Astrocyte of the cerebellum (primary cell): ENCODE measurements around the gene IMMP2L.

ENCODE experiments used
- DNase-seq: peaks from one replicate; pipeline ENCODE4 v3.0.0-alpha.2; 2011; ENCODE audit warnings: low read depth
- H3K4me3 ChIP-seq: 2 replicates; pipeline ENCODE4 v1.5.1; 2011; ENCODE audit warnings: mild to moderate bottlenecking, low read depth, low read length, moderate library complexity
- in situ Hi-C: cut with HindIII; loops from 2 replicates; pipeline ENCODE4 v1.10.0; 2017; ENCODE audit warnings: low sequenced_read_pairs
- TF ChIP-seq, protein P1 (sequence below): IDR thresholded peaks from 2 replicates; pipeline ENCODE4 v1.5.1; 2012; ENCODE audit warnings: low read length, low read depth, moderate library complexity, mild to moderate bottlenecking; ENCODE audit errors: missing control alignments

Gene IMMP2L

DNA sequence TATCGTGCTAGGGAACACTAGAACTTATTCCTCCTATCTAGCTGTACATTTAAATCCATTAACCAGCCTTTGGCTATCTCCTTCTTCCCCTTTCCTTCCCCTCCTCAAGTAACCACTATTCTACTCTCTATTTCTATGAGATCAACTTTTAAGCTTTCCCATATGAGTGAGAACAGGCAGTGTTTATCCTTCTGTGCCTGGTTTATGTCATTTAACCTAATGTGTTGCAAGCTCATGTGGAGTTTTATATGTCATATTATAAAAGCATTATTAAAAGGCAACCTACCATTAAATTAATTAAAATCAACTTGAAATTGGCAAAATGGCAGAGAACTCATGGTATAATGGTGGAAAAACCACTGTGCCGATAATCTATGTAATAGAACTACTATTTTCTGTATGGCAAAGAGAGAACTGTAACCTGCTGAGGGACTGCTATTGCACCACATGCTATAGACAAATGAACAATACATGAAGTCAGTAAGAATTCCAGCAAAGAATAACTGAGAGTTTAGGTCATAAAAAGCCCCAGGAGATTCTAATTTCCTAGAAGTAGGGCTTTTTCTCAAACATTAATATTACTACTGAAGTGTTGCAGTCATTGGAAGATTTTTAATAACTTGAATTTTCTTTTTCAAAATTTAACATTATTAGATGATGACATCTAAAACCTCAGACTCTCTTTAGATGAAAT is 389.6 kb downstream of the IMMP2L start:
- H3K4me3 ChIP-seq: no peak overlapping the region
- TF ChIP-seq, protein P1, sequence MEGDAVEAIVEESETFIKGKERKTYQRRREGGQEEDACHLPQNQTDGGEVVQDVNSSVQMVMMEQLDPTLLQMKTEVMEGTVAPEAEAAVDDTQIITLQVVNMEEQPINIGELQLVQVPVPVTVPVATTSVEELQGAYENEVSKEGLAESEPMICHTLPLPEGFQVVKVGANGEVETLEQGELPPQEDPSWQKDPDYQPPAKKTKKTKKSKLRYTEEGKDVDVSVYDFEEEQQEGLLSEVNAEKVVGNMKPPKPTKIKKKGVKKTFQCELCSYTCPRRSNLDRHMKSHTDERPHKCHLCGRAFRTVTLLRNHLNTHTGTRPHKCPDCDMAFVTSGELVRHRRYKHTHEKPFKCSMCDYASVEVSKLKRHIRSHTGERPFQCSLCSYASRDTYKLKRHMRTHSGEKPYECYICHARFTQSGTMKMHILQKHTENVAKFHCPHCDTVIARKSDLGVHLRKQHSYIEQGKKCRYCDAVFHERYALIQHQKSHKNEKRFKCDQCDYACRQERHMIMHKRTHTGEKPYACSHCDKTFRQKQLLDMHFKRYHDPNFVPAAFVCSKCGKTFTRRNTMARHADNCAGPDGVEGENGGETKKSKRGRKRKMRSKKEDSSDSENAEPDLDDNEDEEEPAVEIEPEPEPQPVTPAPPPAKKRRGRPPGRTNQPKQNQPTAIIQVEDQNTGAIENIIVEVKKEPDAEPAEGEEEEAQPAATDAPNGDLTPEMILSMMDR: no peak
- no peak for DNase-seq
- in situ Hi-C loops: no loop called here

DNA sequence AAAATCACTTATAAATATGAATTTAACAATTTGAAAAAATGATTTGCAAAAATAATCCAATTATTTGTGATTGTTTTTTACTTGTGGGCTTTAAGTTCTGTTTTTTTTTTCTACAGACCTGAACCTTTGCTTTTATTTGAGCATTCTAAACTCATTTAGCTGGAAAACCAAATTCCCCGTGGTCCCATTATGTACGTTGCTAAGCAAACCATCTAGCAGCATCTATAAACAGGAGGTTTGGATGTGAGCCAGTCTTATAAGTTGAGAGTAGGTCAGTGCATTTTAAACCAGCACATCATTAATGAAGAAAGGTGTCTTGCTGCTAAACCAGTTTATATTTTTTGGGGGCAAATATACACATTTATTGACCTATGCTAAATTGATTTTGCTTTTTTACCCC is 394.1 kb downstream of the IMMP2L start:
- in situ Hi-C loops: no loop called here
- peak; percentile 82 for DNase-seq
- TF ChIP-seq, protein P1: no peak
- H3K4me3 ChIP-seq: no peak overlapping the region

DNA sequence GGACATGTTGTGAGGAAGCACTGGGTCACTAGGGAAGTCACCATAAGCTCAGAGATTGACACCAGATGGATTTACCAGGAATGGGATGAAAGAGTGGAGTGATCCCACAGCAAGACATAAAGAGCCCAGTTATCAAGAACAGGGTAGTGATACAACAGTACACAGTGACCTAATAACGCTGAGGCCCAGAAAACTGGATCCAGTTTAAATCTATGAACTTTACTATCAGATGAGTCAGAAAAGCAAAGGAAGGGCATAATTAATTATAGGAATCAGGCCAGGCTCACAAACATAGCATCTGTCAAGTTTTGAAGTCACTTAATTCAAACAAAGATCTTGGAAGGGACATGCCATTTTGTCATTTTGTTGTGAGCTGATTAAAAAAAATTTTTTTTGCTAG is 397.9 kb downstream of the IMMP2L start:
- in situ Hi-C loops: no loop called here
- H3K4me3 ChIP-seq: no peak overlapping the region
- no peak for DNase-seq
- TF ChIP-seq, protein P1: no peak

DNA sequence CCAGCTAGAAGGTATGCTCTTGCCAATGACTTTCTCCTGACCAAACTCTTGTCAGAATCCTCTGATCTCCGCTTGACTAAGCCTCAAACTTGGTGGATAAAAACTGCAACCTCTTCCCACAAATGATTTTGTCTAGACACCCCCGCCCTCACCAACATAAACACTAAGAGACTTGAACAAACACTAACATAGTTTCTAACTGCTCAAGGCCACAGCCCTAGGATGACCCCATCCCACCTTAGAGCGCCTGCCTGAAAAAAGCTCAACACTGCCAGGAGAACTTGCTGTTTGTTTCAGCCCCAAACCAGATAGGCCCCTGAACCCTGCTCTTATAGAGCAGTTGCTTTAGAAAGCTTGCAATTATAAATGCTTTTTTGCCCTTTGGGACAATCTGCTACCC is 399.6 kb downstream of the IMMP2L start:
- no peak for DNase-seq
- TF ChIP-seq, protein P1: no peak
- H3K4me3 ChIP-seq: no peak overlapping the region
- in situ Hi-C loops: no loop called here

DNA sequence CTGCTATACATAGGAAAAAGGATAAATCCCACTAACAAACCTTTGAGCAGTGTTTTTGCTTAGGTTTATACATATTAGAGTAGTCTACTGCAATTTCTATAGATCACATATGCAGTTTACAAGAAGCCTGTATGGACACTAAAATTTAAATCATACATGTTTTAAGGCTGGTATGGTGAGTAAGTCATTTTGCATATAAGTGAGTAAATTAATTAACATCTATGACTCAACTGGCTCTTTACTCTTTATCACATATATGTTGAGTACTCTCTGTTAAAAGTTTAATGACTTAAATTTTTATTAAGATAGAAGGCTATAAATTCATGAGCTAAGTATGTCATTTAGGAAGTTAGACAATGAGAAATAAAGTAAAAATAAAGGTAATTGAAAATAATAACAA is 402.0 kb downstream of the IMMP2L start:
- DNase-seq: no peak
- in situ Hi-C loops: no loop called here
- TF ChIP-seq, protein P1: no peak
- H3K4me3 ChIP-seq: no peak overlapping the region

DNA sequence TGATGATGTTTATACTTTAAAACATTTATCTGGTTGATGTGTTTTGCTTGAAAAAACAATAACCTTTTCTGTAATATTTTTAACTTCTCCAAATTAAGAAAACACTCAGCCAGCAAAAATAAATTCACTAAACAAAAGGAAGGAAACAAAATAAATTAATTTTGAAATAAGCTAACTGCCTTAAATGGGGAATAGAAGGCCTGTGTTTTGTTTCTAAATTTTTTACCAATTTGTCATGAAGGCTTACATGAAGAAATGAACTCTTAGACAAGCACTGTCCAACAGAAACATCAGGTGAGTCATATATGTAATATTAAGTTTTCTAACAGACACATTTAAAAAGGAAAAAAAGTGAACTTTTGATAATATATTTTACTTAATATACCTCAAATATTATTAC is 402.9 kb downstream of the IMMP2L start:
- no peak overlapping the region for H3K4me3 ChIP-seq
- in situ Hi-C loops: no loop called here
- DNase-seq: no peak
- TF ChIP-seq, protein P1: no peak
